Heart left ventricle (tissue), 16 donors: ENCODE results near the gene SLC2A4RG. TPM values are rescaled to one million over a fixed set of nuclear protein-coding genes. Genes with fewer than 3 reads are reported as not detected.
"Not testable (repeated sequence)": the region's sequence is repeated elsewhere in the genome, so short reads cannot be mapped to it uniquely, and the experiment has no call there.

Experiments used
- ATAC-seq, 4 donors: fragments of 200-7000 bp; cut with Tn5 transposase; one replicate each; pipeline ENCODE4 v1.9.1; 2020 to 2022; ENCODE audit warnings: moderate library complexity in 4 of 4, mild to moderate bottlenecking in 3 of 4, moderate number of reproducible peaks in 1 of 4
- DNase-seq, 5 donors: peaks; one replicate each; pipeline ENCODE4 v3.0.0-alpha.2; 2020
- H3K27ac ChIP-seq, 12 donors: fragments of 200-600 bp; sonication (generic) in 4 of 12; one replicate each; pipeline versions ENCODE4 v1.5.0 to v1.8.0; 2016 to 2022; ENCODE audit warnings: mild to moderate bottlenecking in 2 of 12
- H3K27me3 ChIP-seq, 9 donors: fragments of 200-600 bp; sonication (generic) in 2 of 9; one replicate each; pipeline versions ENCODE4 v1.5.1 to v1.8.0; 2016 to 2022; ENCODE audit warnings: mild to moderate bottlenecking in 3 of 9
- H3K36me3 ChIP-seq, 9 donors: fragments of 200-600 bp; sonication (generic) in 2 of 9; one replicate each; pipeline versions ENCODE4 v1.5.0 to v1.8.0; 2018 to 2022; ENCODE audit warnings: mild to moderate bottlenecking in 2 of 9
- H3K4me1 ChIP-seq, 12 donors: fragments of 200-600 bp; sonication (generic) in 4 of 12; one replicate each; pipeline versions ENCODE4 v1.5.0 to v1.8.0; 2016 to 2022; ENCODE audit warnings: mild to moderate bottlenecking in 3 of 12
- H3K4me3 ChIP-seq, 12 donors: fragments of 200-600 bp; sonication (generic) in 4 of 12; one replicate each; pipeline versions ENCODE4 v1.5.0 to v1.8.0; 2017 to 2022; ENCODE audit warnings: mild to moderate bottlenecking in 9 of 12, moderate library complexity in 4 of 12
- H3K9me3 ChIP-seq, 12 donors: fragments of 200-600 bp; sonication (generic) in 4 of 12; one replicate each; pipeline versions ENCODE4 v1.5.0 to v1.8.0; 2016 to 2022; ENCODE audit warnings: mild to moderate bottlenecking in 1 of 12
- CTCF ChIP-seq, 12 donors: fragments of 200-600 bp; sonication (generic) in 4 of 12; IDR thresholded peaks; one replicate each; pipeline versions ENCODE4 v1.5.0 to v1.8.0; 2018 to 2022; ENCODE audit warnings: antibody characterized with exemption in 12 of 12, mild to moderate bottlenecking in 5 of 12
- POLR2A ChIP-seq, 2 donors: fragments of 450-650 bp; IDR thresholded peaks; one replicate each; pipeline ENCODE4 v1.6.1; 2017; ENCODE audit warnings: antibody characterized with exemption in 2 of 2, mild to moderate bottlenecking in 2 of 2, moderate library complexity in 2 of 2
- WGBS, 4 donors: extraction: QIAGEN DNeasy Blood & Tissue Kit in 2 of 4; methylation state at CpG; one replicate each; pipeline versions ENCODE4 v1.1.5 to v1.1.7; 2013 to 2018; 5-methylcytosine and 5-hydroxymethylcytosine counted together
- intact Hi-C, 10 donors: fragments of 100-400 bp; cut with DNase I; formaldehyde crosslinking; loops; one replicate each; pipeline versions ENCODE4 v1.11.1 to v1.14.2; 2022
- polyA plus RNA-seq, 2 donors: library from polyadenylated mRNA; stranded (reverse); fragments of 200-250 nt; gene quantifications; one replicate each; pipeline ENCODE4 v1.2.3, GENCODE V29; 2013
- total RNA-seq, 9 donors: library from RNA; depleted of rRNA in 2 of 9; stranded (reverse); fragments of >200 nt in 2 of 9; fragmentation: NEBNext Ultra II Directional in 3 of 9; extraction: Animal tissue kit (Norgen Biotek cat#: 25700) in 3 of 9; gene quantifications; one replicate each; pipeline versions ENCODE4 v1.1.0 to v1.2.4, GENCODE V29; 2016 to 2023
- donor health status: ischemic (EF 13 %, LVEDD 7.1; RV severe dilation, severe dysfunction).
- donor health status: healthy with polysubstance abuse.
- donor health status: DM: no; HTN: yes; CAD: no.
- donor health status: DM: no; HTN: no; CAD: no.
- donor health status: ischemic (EF 25% LVEDD 6.9; RV normal size, moderate dysfunction).
- donor health status: ischemic (EF 25% LVEDD 5.7; RV mildly dilated, moderate dysfunction).
- donor health status: healthy.
- donor health status: DM: yes; HTN: yes; CAD: no.
- donor health status: ischemic (EF 35%, LVEDD 5.7; RV mildly dilated, moderate dysfunction).
- donor health status: nonischemic (EF 11% LVEDD 7.7; RV severe dilation, severe dysfunction).
- donor health status: DM: yes; HTN: yes; CAD: no.
- donor health status: PGD.
- donor health status: ischemic (EF 29% LVEDD 5.4; RV normal size, mild dysfunction).
- donor health status: nonischemic (EF 23%, LVEDD 6.1; RV moderate dilation, normal function).

The SLC2A4RG gene
- total and polyA plus RNA-seq, 11 donors = 18.3 to 82.5 (median 70.7) TPM

- 97 to 100% (median 100%) methylated on average over 2 of the region's 2 CpGs for WGBS, 4 donors
- H3K9me3 ChIP-seq = peaks cover 0 to 38% (median 18%) of the 10 kb centered on the region in 12 donors
- ATAC-seq (no peak), DNase-seq (no peak)
- no peak overlapping the region for H3K4me3 ChIP-seq
- no peaks in the 10 kb centered on the region for H3K4me1 ChIP-seq
- intact Hi-C loops = loop anchor here in 1 of 10 donors (10.0 kb wide), 1 partner anchor 146 kb away; the partner anchor contains the start of genes ABHD16B and TPD52L2
- TF ChIP-seq POLR2A (IDR thresholded peaks at IDR 0.05) (no peak), CTCF (IDR thresholded peaks at IDR 0.05) (no peak)
- H3K36me3 ChIP-seq = peaks cover 3 to 77% (median 50%) of the 10 kb centered on the region in 9 donors
- no peaks in the 10 kb centered on the region for H3K27me3 ChIP-seq
- H3K27ac ChIP-seq = no peak overlapping the region
Measured at GRCh38 chr20:63718996-63719395, 20.6 kb upstream of the SLC2A4RG start.

- DNase-seq, intact Hi-C loops, ATAC-seq, H3K27me3 ChIP-seq, H3K4me3 ChIP-seq, H3K27ac ChIP-seq, H3K4me1 ChIP-seq: not testable (repeated sequence)
- Histone ChIP-seq H3K9me3 (peaks cover 0 to 34% (median 17%) of the 10 kb centered on the region in 12 donors), H3K36me3 (peaks cover 0 to 57% (median 27%) of the 10 kb centered on the region in 9 donors)
- 63 to 75% (median 68%) methylated on average over 2 of the region's 2 CpGs for WGBS, 4 donors
Measured at GRCh38 chr20:63722967-63723622, 16.5 kb upstream of the SLC2A4RG start.

- Histone ChIP-seq H3K36me3 (peaks cover 0 to 32% (median 22%) of the 10 kb centered on the region in 9 donors), H3K9me3 (peaks cover 0 to 10% (median 6%) of the 10 kb centered on the region in 12 donors), H3K27ac (peak overlapping the region in 1 of 12 donors; percentile 73), H3K4me1 (peaks cover 0 to 24% (median 0%) of the 10 kb centered on the region in 12 donors)
- not testable (repeated sequence) for H3K4me3 ChIP-seq, H3K27me3 ChIP-seq, DNase-seq, ATAC-seq
- WGBS, 4 donors = 93 to 96% (median 95%) methylated on average over 18 of the region's 18 CpGs
- intact Hi-C loops = loop anchor here in 1 of 10 donors (10.0 kb wide), 1 partner anchor 55 kb away; no protein-coding TSS in a partner anchor
Measured at GRCh38 chr20:63730189-63730733, 9.3 kb upstream of the SLC2A4RG start.

- no peak overlapping the region for H3K27ac ChIP-seq
- no peak for DNase-seq
- TF ChIP-seq POLR2A (IDR thresholded peaks at IDR 0.05) (no peak), CTCF (IDR thresholded peaks at IDR 0.05) (no peak)
- no peaks in the 10 kb centered on the region for H3K9me3 ChIP-seq
- peaks cover 0 to 24% (median 0%) of the 10 kb centered on the region in 12 donors for H3K4me1 ChIP-seq
- peaks cover 0 to 35% (median 31%) of the 10 kb centered on the region in 9 donors for H3K36me3 ChIP-seq
- H3K4me3 ChIP-seq = no peak overlapping the region
- WGBS, 4 donors = 76 to 91% (median 87%) methylated on average over 5 of the region's 5 CpGs
- no peak for ATAC-seq
- no peaks in the 10 kb centered on the region for H3K27me3 ChIP-seq
- intact Hi-C loops = loop anchor here in 1 of 10 donors (10.0 kb wide), 1 partner anchor 57 kb away; no protein-coding TSS in a partner anchor
Measured at GRCh38 chr20:63731410-63731809, 8.2 kb upstream of the SLC2A4RG start.
